Peyer's patch (tissue), 4 donors: ENCODE results near the gene INAFM2. TPM values are rescaled to one million over a fixed set of nuclear protein-coding genes. Genes with fewer than 3 reads are reported as not detected.

ENCODE experiments used
- DNase-seq, 3 donors: peaks; one replicate each; pipeline ENCODE4 v3.0.0-alpha.2; 2017 to 2019
- H3K27ac ChIP-seq, 4 donors: fragments of 200-600 bp; sonication (generic); one replicate each; pipeline ENCODE4 v1.5.1; 2016 to 2019
- H3K27me3 ChIP-seq, 2 donors: fragments of 200-600 bp; sonication (generic); one replicate each; pipeline ENCODE4 v1.5.1; 2019
- H3K36me3 ChIP-seq, 3 donors: fragments of 200-600 bp; sonication (generic); one replicate each; pipeline ENCODE4 v1.5.1; 2016 to 2019
- H3K4me1 ChIP-seq, 4 donors: fragments of 200-600 bp; sonication (generic); one replicate each; pipeline ENCODE4 v1.5.1; 2016 to 2019
- H3K4me3 ChIP-seq, 4 donors: fragments of 200-600 bp; sonication (generic); 1 replicate in 3 of 4; 2 replicates in 1 of 4; pipeline ENCODE4 v1.5.1; 2016 to 2019; ENCODE audit warnings: mild to moderate bottlenecking in 1 of 4
- H3K9me3 ChIP-seq, 4 donors: fragments of 200-600 bp; sonication (generic); one replicate each; pipeline ENCODE4 v1.5.1; 2016 to 2019; ENCODE audit warnings: mild to moderate bottlenecking in 1 of 4
- CTCF ChIP-seq, 6 experiments: fragments of 450-650 bp in 4 of 6; fragments of 200-600 bp in 2 of 6; sonication (generic) in 1 of 6; IDR thresholded peaks; one replicate each; pipeline ENCODE4 v1.5.1; 2017 to 2019; ENCODE audit warnings: antibody characterized with exemption in 6 of 6, mild to moderate bottlenecking in 3 of 6, moderate library complexity in 1 of 6
- POLR2A ChIP-seq, 2 donors: fragments of 450-650 bp; IDR thresholded peaks; one replicate each; pipeline ENCODE4 v1.5.1; 2017; ENCODE audit warnings: antibody characterized with exemption in 2 of 2, mild to moderate bottlenecking in 2 of 2, moderate library complexity in 2 of 2
- total RNA-seq, 4 donors: library from RNA; depleted of rRNA; stranded (reverse); fragments of >200 nt; gene quantifications; one replicate each; pipeline ENCODE4 v1.1.0, GENCODE V29; 2016

Gene INAFM2
- total RNA-seq, 4 donors from 2014 or later, result 6.2 to 10.7 (median 8.9) TPM

- peak in 1 of 3 donors; percentile 58 for DNase-seq
- Histone ChIP-seq H3K4me3 (no peak overlapping the region), H3K4me1 (peaks cover 4 to 42% (median 6%) of the 10 kb centered on the region in 4 donors), H3K27me3 (no peaks in the 10 kb centered on the region), H3K27ac (peak overlapping the region in 2 of 4 donors; percentile 12 to 66), H3K9me3 (no peaks in the 10 kb centered on the region), H3K36me3 (no peaks in the 10 kb centered on the region)
- TF ChIP-seq POLR2A (IDR thresholded peaks at IDR 0.05) (no peak), CTCF (IDR thresholded peaks at IDR 0.05) (no peak)
These were observed 6.9 kb downstream of the INAFM2 start for GRCh38 chr15:40330368-40330836.

DNA sequence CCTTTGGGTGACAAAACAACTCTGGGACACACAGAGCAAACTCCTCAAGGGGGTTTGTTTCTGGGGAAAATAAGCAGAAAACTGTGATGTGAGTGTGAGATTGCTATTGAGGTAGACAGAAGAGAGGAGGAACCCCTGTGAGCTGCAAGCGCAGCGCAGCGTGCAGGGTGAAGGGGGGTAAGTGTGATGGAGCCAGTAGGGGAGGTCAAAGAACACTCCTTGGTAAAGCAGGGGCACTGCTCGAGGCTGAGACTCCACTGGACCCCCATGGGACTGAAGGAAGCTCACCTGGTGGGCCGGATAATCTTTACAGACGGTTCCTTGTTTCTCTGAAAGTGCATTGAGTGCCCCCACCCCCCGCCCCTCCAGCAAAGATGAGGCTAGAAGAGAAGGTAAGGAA, 7.5 kb downstream of the INAFM2 start:
- no peaks in the 10 kb centered on the region for H3K36me3 ChIP-seq
- TF ChIP-seq CTCF (IDR thresholded peaks at IDR 0.05) (no peak), POLR2A (IDR thresholded peaks at IDR 0.05) (no peak)
- DNase-seq, result no peak
- H3K27me3 ChIP-seq, result no peaks in the 10 kb centered on the region
- H3K4me1 ChIP-seq, result peaks cover 4 to 42% (median 6%) of the 10 kb centered on the region in 4 donors
- no peak overlapping the region for H3K4me3 ChIP-seq
- H3K9me3 ChIP-seq, result no peaks in the 10 kb centered on the region
- peak overlapping the region in 1 of 4 donors; percentile 66 for H3K27ac ChIP-seq

- Histone ChIP-seq H3K4me3 (no peak overlapping the region), H3K36me3 (peaks cover 0 to 5% (median 0%) of the 10 kb centered on the region in 3 donors), H3K27me3 (no peaks in the 10 kb centered on the region), H3K9me3 (no peaks in the 10 kb centered on the region), H3K27ac (peak overlapping the region in 1 of 4 donors; percentile 66), H3K4me1 (peaks cover 4 to 45% (median 6%) of the 10 kb centered on the region in 4 donors)
- no peak for DNase-seq
- TF ChIP-seq POLR2A (IDR thresholded peaks at IDR 0.05) (no peak), CTCF (IDR thresholded peaks at IDR 0.05) (no peak)
These were observed 8.1 kb downstream of the INAFM2 start for GRCh38 chr15:40331637-40332036.

DNA sequence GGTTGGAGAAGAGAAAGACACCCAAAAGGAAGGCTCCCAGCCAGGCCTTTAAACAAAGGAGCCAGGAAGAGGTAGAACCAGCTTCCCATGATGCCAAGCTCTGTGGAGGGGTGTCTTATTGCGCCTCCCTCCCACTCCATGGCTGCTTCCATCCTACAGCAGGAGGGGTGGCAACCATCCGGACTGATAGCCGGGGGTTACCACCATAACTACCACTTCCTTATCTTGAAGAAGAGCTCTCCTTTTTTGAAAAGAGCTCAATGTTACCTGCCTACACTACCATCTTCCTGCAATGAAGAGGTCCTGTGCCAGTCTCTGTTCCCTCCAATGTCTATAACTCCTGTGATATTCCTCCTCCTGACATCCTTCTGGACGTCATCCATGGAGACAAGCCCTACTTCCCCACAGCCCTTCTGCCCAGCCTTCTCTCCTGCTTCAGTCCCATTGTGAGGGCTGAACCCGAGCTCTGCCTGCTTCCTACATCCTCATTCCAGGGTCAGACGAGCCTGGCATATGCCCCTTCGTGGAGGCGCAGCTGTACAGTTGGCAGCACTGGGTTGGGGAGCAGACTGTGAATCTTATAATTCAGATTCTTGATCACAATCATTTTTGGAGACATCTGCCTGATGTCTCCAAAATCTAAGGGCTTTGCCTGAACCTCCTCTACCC, 8.8 kb downstream of the INAFM2 start:
- peaks cover 0 to 10% (median 0%) of the 10 kb centered on the region in 3 donors for H3K36me3 ChIP-seq
- no peaks in the 10 kb centered on the region for H3K27me3 ChIP-seq
- no peaks in the 10 kb centered on the region for H3K9me3 ChIP-seq
- DNase-seq, result no peak
- H3K27ac ChIP-seq, result peak overlapping the region in 1 of 4 donors; percentile 66
- H3K4me1 ChIP-seq, result peaks cover 4 to 50% (median 6%) of the 10 kb centered on the region in 4 donors
- TF ChIP-seq POLR2A (IDR thresholded peaks at IDR 0.05) (no peak), CTCF (IDR thresholded peaks at IDR 0.05) (no peak)
- no peak overlapping the region for H3K4me3 ChIP-seq

- Histone ChIP-seq H3K36me3 (peaks cover 0 to 14% (median 0%) of the 10 kb centered on the region in 3 donors), H3K4me1 (peaks cover 4 to 68% (median 10%) of the 10 kb centered on the region in 4 donors), H3K9me3 (no peaks in the 10 kb centered on the region), H3K27me3 (no peaks in the 10 kb centered on the region), H3K4me3 (no peak overlapping the region), H3K27ac (peak overlapping the region; percentile 41 to 81 (median 71))
- peak; percentile 51 to 69 (median 53) for DNase-seq
- TF ChIP-seq POLR2A (IDR thresholded peaks at IDR 0.05), result no peak
- no peak for TF ChIP-seq CTCF (IDR thresholded peaks at IDR 0.05)
These were observed 10.5 kb downstream of the INAFM2 start for GRCh38 chr15:40333922-40334492.
